Osteoblast (primary cell): ENCODE measurements around the gene CHD6. TPM values are rescaled to one million over a fixed set of nuclear protein-coding genes. Genes with fewer than 3 reads are reported as not detected.

Experiments used
- DNase-seq: peaks from one replicate; pipeline ENCODE4 v3.0.0; 2011; ENCODE audit warnings: low spot score, mixed read lengths; ENCODE audit not compliant: insufficient read length; ENCODE audit errors: missing footprints
- H2AFZ ChIP-seq: 2 replicates; pipeline ENCODE4 v1.6.0; 2011; ENCODE audit warnings: mild to moderate bottlenecking, low read length
- H3K27ac ChIP-seq: 2 replicates; pipeline ENCODE4 v1.5.1; 2011; ENCODE audit warnings: mild to moderate bottlenecking, low read depth, low read length, moderate library complexity
- H3K27me3 ChIP-seq: 2 replicates; pipeline ENCODE4 v1.6.0; 2012; ENCODE audit warnings: mild to moderate bottlenecking, control low read depth, inconsistent platforms, low read length, moderate library complexity; ENCODE audit not compliant: insufficient read depth
- H3K36me3 ChIP-seq: 2 replicates; pipeline ENCODE4 v1.5.1; 2011; ENCODE audit warnings: mild to moderate bottlenecking, low read length, control low read depth, moderate library complexity; ENCODE audit not compliant: insufficient read depth
- H3K4me1 ChIP-seq: 2 replicates; pipeline ENCODE4 v1.5.1; 2011; ENCODE audit warnings: mild to moderate bottlenecking, low read length, control low read depth, moderate library complexity; ENCODE audit not compliant: insufficient read depth
- H3K4me2 ChIP-seq: 2 replicates; pipeline ENCODE4 v1.6.0; 2011; ENCODE audit warnings: mild to moderate bottlenecking, low read length; ENCODE audit not compliant: insufficient read depth
- H3K4me3 ChIP-seq: fragments of 200-600 bp; sonication (generic); 3 replicates; pipeline ENCODE4 v1.5.1; 2012; ENCODE audit warnings: mild to moderate bottlenecking, low read length, inconsistent platforms; ENCODE audit not compliant: insufficient read depth
- H3K79me2 ChIP-seq: 2 replicates; pipeline ENCODE4 v1.6.0; 2012; ENCODE audit warnings: mild to moderate bottlenecking, low read length, control low read depth, inconsistent platforms; ENCODE audit not compliant: insufficient read depth
- H3K9me3 ChIP-seq: 2 replicates; pipeline ENCODE4 v1.5.1; 2011; ENCODE audit warnings: low read depth, low read length, control low read depth
- H4K20me1 ChIP-seq: 2 replicates; pipeline ENCODE4 v1.6.0; 2012; ENCODE audit warnings: mild to moderate bottlenecking, low read length, control low read depth; ENCODE audit not compliant: insufficient read depth
- total RNA-seq: library from RNA; depleted of rRNA; stranded (reverse); fragments of >200 nt; gene quantifications from 2 replicates; pipeline ENCODE4 v1.2.3, GENCODE V29; 2012
- TF ChIP-seq, protein P1 (sequence below): IDR thresholded peaks from 2 replicates; pipeline ENCODE4 v1.5.1; 2011; ENCODE audit warnings: mild to moderate bottlenecking, low read depth, low read length, moderate library complexity; ENCODE audit errors: extremely low read depth

Gene CHD6
- total RNA-seq, 1 donor = 32.2 TPM

DNA sequence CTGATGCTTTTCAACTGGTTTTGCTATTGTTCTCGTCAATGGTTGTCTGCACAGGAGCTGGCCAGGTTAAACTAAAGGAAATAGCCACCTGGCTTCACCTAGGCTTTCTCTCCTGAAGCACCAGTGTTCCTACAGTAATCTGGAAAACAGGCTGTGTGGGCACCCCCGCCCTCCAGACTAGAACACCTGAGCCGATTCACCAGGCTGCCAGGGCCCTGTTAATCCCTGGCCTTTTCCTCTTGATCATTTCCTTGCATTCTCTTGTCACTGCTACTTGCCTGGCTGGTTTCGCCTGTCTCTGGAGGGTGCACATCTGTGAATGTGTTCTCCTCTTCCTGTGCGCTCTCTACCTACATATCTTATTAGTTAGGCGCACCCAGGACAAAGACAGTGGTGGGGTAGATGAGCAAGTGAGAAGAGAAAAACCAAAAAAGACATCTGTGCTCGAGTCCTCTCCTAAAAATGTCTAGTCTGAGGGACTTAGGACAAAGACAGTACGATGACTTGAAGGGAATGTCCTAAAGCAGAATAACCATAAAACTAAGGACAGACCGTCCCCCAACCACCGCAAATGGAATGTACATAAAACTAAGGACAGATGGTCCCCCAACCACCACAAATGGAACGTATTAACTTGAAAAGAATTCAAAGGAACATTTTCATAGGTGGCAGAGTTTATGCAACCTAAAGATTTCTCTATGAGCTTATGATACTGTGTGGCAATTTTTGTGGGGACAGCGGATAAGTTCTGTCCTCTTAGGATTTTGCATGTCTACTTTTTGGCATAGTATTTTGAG is 205.7 kb downstream of the CHD6 start:
- Histone ChIP-seq H3K27ac (no peak overlapping the region), H3K79me2 (no peaks in the 10 kb centered on the region), H4K20me1 (no peaks in the 10 kb centered on the region), H3K4me2 (no peak overlapping the region), H3K4me1 (no peaks in the 10 kb centered on the region), H3K36me3 (peaks cover 45% of the 10 kb centered on the region), H2AFZ (no peak overlapping the region), H3K27me3 (no peaks in the 10 kb centered on the region), H3K9me3 (no peaks in the 10 kb centered on the region), H3K4me3 (no peak overlapping the region)
- TF ChIP-seq, protein P1, sequence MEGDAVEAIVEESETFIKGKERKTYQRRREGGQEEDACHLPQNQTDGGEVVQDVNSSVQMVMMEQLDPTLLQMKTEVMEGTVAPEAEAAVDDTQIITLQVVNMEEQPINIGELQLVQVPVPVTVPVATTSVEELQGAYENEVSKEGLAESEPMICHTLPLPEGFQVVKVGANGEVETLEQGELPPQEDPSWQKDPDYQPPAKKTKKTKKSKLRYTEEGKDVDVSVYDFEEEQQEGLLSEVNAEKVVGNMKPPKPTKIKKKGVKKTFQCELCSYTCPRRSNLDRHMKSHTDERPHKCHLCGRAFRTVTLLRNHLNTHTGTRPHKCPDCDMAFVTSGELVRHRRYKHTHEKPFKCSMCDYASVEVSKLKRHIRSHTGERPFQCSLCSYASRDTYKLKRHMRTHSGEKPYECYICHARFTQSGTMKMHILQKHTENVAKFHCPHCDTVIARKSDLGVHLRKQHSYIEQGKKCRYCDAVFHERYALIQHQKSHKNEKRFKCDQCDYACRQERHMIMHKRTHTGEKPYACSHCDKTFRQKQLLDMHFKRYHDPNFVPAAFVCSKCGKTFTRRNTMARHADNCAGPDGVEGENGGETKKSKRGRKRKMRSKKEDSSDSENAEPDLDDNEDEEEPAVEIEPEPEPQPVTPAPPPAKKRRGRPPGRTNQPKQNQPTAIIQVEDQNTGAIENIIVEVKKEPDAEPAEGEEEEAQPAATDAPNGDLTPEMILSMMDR = no peak
- no peak for DNase-seq

GRCh38 chr20:41411391-41411847 is 206.8 kb downstream of the CHD6 start:
- Histone ChIP-seq H3K27me3 (no peaks in the 10 kb centered on the region), H3K36me3 (peaks cover 46% of the 10 kb centered on the region), H3K4me3 (no peak overlapping the region), H3K27ac (no peak overlapping the region), H3K79me2 (no peaks in the 10 kb centered on the region), H3K9me3 (no peaks in the 10 kb centered on the region), H4K20me1 (no peaks in the 10 kb centered on the region), H3K4me2 (no peak overlapping the region), H3K4me1 (no peaks in the 10 kb centered on the region), H2AFZ (no peak overlapping the region)
- peak; percentile 93 for DNase-seq
- TF ChIP-seq, protein P1 = peak; percentile 56

GRCh38 chr20:41408986-41409385 is 209.2 kb downstream of the CHD6 start:
- H3K27ac ChIP-seq = no peak overlapping the region
- H2AFZ ChIP-seq = no peak overlapping the region
- peaks cover 30% of the 10 kb centered on the region for H3K36me3 ChIP-seq
- H3K9me3 ChIP-seq = no peaks in the 10 kb centered on the region
- no peaks in the 10 kb centered on the region for H3K27me3 ChIP-seq
- TF ChIP-seq, protein P1 = no peak
- DNase-seq = no peak
- H3K4me1 ChIP-seq = no peaks in the 10 kb centered on the region
- no peaks in the 10 kb centered on the region for H3K79me2 ChIP-seq
- no peaks in the 10 kb centered on the region for H4K20me1 ChIP-seq
- H3K4me2 ChIP-seq = no peak overlapping the region
- H3K4me3 ChIP-seq = no peak overlapping the region

DNA sequence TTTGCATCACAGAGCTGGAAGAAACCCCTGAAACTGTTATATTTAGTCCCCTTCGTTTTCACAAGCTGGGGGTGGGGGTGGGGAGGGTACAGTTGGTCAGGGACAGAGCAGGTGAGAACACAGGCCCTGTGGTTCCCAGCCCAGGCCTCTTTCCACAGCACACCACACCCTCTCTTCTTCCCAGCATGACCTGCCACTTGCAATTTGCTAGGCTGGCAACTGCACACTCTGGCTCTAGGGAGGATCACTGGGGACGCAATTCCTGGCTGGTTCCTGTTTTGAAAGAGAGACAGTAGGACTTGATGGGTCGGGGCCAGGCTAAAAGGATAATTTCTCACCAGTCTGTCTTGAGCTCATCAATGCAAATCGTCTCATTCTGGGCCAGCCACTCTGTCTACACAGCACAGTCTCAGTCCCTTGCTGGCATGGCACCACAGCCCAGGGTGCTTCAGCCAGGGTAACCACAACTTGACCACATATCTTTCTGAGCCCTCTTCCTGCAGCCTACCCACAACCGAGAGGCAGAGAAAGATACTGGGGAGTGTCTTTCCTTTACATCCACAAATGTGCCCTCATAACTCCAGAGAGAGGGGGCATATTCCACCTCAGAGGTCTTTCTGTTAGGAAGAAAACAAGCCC is 209.9 kb downstream of the CHD6 start:
- H3K4me2 ChIP-seq = no peak overlapping the region
- no peaks in the 10 kb centered on the region for H3K4me1 ChIP-seq
- no peaks in the 10 kb centered on the region for H4K20me1 ChIP-seq
- no peak overlapping the region for H2AFZ ChIP-seq
- no peaks in the 10 kb centered on the region for H3K27me3 ChIP-seq
- no peak overlapping the region for H3K4me3 ChIP-seq
- no peak for DNase-seq
- TF ChIP-seq, protein P1 = no peak
- no peaks in the 10 kb centered on the region for H3K79me2 ChIP-seq
- H3K9me3 ChIP-seq = no peaks in the 10 kb centered on the region
- no peak overlapping the region for H3K27ac ChIP-seq
- peaks cover 32% of the 10 kb centered on the region for H3K36me3 ChIP-seq
